ENCODE data around the gene RBM15B.

GRCh38 chr3:51354731-51355615 is 36.1 kb upstream of the RBM15B start:
- TF ChIP-seq, protein P1, sequence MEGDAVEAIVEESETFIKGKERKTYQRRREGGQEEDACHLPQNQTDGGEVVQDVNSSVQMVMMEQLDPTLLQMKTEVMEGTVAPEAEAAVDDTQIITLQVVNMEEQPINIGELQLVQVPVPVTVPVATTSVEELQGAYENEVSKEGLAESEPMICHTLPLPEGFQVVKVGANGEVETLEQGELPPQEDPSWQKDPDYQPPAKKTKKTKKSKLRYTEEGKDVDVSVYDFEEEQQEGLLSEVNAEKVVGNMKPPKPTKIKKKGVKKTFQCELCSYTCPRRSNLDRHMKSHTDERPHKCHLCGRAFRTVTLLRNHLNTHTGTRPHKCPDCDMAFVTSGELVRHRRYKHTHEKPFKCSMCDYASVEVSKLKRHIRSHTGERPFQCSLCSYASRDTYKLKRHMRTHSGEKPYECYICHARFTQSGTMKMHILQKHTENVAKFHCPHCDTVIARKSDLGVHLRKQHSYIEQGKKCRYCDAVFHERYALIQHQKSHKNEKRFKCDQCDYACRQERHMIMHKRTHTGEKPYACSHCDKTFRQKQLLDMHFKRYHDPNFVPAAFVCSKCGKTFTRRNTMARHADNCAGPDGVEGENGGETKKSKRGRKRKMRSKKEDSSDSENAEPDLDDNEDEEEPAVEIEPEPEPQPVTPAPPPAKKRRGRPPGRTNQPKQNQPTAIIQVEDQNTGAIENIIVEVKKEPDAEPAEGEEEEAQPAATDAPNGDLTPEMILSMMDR (IDR thresholded peaks at IDR 0.05) = no peak
- TF ChIP-seq POLR2A (IDR thresholded peaks at IDR 0.05) = no peak

All from heart left ventricle (tissue), 13 donors.